GM18526 (cell line): ENCODE measurements around the gene EDIL3.

Experiments
- POLR2A ChIP-seq: IDR thresholded peaks from 3 replicates; pipeline ENCODE4 v1.6.1; 2011; ENCODE audit not compliant: insufficient read length; ENCODE audit errors: extremely low read depth

Gene EDIL3

DNA sequence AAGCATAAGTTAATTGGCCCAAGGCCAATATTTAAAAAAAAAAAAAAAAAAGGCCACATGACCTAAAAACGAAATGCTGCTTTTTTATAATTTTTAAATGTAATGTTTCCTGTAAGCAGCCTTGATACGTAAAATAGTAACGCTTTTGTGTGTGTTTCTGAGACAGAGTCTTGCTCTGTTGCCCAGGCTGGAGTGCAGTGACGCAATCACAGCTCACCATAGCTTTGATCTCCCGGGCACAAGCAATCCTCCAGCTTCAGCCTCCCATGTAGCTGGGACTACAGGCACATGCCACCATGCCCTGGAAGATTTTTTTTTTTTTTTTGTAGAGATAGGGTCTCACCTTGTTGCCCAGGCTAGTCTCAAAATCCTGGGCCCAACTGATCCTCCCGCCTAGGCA, 179.9 kb downstream of the EDIL3 start:
- TF ChIP-seq POLR2A, result no peak

DNA sequence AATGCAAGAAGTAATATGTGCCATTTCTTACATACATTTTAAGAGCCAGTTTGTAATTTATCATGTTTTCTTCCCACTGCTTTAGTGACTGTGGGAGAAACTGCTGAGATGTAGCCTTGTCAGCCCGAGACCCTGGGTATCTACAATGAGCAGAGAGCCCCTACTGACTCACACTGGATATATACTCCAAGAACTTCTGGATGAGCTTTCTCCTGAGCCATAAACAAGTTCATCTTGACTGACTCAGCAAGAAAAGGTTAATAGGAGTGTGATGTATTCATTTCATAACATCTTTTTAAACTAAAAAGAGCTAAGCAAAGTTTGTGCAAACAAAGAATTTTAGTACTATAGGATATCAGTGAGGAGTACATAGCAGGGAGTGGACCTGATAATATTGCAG, 182.5 kb downstream of the EDIL3 start:
- no peak for TF ChIP-seq POLR2A

DNA sequence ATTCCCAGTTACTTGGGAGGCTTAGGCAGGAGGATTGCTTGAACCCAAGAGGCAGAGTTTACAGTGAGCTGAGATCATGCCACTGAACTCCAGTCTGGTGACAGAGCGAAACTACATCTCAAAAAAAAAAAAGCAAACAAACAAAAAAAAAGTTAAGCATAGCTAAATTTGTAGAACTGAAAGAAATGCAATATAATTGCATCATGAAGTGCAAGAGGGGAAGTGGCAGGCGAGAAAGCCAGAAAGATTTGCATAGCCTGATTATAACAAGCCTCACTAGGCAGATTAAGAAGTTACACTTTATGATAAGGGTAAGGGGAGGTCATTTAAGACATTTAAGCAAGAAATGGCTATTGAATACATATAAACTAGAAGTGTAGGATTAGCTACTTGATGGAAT, 187.1 kb downstream of the EDIL3 start:
- no peak for TF ChIP-seq POLR2A

DNA sequence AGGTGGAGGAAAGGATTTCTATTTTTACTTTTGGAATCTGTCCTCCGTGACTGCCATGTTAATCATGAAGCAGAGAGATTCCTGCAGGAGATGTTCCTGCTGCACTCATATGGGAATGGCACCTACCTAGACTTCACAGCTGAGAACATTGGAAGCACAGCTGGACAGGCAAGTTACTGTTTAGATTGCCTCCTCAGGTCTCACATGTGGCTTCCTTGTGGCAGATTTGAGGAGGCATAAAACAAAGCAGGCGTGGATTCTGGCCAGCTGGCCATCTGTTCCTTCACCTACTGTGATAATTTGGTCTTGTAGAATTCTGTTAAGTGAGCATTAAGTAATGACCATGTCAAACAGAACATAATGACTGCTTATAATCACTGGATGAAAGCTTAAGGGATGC, 193.4 kb downstream of the EDIL3 start:
- TF ChIP-seq POLR2A, result no peak

DNA sequence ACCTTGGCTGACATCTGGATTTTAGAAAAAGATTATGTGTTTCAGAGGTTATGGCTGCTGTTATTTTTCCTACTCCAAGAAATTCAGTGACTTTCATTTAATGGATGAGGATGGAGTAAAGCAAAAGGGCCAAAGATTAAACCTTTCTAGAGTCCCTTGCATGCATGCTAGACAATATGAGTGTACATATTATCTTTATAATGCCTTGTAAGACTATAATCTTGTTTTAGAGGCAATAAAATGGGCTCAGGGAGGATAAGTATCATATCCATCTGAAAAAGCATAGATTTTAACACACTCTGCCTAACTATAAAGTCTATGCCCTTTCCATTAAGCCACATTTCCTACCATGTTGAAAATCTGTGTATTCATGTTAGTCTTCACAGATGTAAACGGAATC, 199.8 kb downstream of the EDIL3 start:
- no peak for TF ChIP-seq POLR2A

DNA sequence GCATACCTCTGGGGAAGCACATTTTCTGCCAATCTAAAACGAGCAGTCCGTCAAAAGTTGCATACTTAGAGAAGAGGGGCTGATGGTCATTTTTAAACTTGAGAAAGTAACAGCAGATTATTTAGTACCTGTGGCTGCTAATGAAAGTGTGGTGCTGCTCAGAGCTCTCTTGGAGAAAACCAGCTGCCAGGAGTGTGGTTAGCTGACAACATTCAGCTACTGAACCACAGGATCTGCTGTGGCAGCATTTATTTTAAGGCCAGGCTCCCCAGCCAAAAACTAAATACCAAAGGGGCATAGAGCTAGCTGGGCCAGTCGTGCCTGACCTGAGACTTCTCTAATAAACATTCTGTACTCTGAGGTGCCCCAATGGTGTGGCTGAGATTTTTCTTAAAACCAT, 203.6 kb downstream of the EDIL3 start:
- TF ChIP-seq POLR2A, result no peak

DNA sequence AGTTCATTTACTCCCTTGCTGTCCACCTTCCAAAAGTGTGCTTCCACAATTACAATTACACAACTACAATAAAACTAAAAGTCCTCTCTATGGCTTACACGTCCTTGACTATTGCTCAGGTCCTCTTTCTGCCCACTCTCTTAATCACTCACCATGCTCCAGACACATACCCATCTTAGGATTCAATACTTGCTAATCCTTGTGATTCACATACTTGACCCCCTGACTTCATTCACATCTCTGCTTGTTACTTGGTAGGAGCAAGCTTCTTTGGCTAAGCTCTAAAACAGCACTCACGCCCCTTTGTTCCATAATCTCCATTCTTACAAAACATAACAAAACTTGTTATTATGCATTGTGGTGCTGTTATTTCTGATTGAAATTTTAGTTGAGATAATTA, 215.8 kb downstream of the EDIL3 start:
- TF ChIP-seq POLR2A, result no peak

DNA sequence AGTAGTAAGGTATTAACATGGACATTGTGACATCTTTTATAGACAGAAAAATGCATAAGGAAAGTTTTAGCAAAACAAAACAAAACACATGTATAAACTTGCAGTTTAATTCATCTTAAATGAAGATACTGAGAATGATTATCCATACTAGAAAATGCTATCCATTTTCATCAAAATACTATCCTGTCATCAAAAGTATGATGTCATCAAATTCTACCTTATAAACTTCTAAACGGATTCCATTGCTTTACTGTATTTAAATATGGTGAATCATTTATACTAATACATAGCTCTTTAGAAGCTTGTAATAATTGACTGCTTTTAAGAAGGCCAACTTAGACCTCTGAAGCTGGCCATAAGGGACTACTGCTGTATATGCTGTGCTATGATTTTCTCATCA, 221.0 kb downstream of the EDIL3 start:
- TF ChIP-seq POLR2A, result no peak

DNA sequence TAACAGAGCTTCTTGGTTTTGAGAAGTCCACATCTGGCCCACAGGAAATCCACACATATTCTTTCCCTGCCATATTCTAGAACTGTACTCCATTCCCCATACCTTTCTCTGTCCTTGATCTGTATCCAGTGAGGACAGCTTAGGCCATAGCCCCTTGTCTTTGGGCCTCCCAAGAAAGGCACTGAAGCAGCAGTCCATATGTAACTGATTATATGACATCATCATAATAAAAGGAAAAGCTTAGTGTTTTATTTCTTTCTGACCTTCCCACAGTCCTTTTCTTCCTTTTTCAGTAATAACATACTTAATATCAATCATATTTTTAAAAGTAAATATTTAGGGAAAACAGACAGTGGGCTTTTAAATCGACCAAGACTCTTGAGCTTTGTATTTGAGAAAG, 222.0 kb downstream of the EDIL3 start:
- TF ChIP-seq POLR2A, result no peak

DNA sequence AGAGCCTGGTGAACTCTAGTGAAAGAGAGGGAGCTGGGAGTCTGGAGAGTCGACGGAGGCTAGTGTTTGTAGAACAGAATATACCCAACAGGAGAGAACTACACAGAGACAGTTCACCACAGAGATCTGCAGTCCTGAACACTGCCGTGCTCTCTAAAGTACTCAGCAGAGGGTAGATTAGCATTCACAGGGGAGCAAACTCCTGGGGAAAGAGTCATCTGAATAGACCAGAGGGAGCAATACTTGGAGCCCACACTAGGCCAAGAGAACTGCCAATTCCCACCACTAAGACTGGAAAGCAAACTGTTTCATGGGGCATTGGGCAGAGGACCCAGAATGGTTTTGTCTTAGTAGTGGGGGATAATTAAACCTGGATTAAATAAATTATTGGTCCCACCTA, 235.6 kb downstream of the EDIL3 start:
- no peak for TF ChIP-seq POLR2A

DNA sequence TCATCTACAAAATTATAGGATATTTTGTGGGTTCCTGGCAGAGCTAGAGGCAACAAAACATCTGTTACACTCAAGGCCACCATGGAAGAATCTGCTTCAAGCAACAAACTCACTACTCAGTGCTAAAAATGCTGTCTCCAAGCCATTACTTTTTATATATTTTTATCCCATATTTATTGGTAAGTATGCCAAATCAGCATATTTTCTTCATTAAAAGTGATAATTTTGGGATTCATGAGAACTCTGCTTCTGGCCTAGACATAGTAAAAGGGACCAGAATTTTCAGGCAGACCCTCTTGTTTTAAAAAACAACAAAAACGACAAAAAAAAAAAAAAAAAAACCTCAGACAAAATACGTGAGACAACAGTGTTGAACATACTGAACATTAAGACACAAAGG, 236.0 kb downstream of the EDIL3 start:
- TF ChIP-seq POLR2A, result no peak

DNA sequence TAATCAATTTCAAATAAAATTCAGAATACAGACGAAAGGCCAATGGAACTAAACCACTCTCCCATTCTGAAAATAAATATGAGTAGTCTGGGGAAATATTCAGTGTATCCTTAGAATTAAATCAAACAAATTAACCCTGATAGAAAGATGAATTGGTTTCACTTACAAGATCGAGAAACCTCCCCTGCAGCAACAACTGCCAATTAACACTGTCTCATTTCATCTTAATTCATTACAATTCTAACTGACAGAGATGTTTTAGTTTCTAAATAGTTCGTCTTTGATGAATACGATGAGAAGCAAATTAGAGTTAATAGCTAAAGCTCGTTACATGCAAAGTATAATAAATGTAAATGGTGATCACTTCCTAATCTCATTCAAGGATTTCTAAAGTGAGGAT, 247.1 kb downstream of the EDIL3 start:
- no peak for TF ChIP-seq POLR2A

DNA sequence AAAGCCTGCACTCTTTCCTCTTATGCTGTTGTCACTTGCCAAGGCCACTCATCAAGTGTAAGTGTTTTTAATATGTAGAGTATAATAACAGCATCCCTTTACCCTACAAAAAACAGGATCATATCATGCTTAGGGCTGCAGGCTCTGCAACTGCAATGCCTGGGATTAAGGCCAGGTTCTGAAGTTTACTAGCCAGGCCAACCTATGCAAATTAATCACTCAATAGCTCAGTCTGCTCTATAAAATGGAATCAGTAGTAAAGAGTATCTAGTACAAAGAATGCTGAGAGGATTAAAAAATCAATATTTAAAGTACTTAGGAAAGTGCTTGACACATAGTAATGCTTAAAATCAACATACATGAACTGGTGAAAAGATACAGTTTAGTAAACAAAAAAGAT, 253.3 kb downstream of the EDIL3 start:
- no peak for TF ChIP-seq POLR2A

DNA sequence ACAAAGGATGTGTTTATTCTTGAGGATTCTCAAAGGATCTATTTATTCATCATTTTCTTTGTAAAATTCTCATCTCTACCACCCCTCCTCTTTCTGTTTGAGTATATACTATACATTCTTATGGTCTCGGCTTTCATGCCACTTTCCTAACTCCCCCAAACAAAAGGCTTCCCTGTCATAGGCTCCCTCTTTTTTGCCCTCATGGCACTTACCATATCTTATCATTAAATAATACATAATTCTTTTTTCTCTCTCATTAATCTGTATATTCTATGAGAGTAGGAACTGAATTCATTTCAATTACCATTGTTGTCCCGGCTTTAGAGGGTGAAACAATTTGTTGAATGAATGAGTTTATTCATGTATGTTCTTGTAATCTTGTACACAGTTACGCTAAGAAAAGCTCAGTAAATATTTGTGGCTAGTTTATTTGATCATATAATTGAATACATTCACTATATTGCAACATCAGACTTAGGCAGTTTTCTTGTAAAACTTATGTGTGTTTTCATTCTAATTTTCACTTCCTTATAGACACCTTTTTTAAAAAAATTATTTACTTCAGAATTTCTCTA, 254.6 kb downstream of the EDIL3 start:
- no peak for TF ChIP-seq POLR2A

DNA sequence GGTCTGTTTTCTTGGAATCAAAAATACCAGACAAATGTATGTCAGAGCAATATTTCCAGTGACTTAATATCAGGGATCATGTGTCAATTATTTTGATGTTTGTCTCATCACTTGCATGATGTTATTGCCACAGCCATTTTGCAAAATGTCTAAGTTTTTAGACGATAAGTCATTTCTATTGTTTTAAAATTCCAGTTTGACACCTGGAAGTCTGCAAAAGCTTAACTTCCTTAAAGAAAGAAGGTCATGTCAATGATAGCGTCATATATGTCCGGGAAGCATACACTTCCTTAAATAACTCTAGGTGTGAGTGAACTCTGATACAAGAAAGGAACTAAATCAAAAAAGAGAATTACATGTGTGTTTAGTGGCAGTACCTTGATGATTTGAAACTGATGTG, 259.5 kb downstream of the EDIL3 start:
- no peak for TF ChIP-seq POLR2A

DNA sequence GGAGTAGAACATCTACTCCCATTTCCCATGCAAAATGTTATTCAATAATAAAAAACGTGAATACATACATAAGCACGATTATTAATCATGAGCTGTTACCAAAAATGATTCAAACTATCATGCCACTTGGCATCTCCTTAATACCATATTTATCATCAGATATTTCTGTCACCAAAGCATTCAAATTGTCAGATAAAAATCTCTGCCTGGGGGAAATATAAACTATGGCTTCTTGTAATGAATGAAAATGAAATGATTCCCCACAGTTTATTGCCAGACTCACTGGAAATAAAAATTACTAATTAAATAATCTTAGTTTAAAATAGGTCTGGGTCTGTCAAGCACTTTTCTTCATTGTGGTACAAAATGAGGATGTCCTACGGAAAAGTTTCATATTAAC, 265.4 kb downstream of the EDIL3 start:
- TF ChIP-seq POLR2A, result no peak

DNA sequence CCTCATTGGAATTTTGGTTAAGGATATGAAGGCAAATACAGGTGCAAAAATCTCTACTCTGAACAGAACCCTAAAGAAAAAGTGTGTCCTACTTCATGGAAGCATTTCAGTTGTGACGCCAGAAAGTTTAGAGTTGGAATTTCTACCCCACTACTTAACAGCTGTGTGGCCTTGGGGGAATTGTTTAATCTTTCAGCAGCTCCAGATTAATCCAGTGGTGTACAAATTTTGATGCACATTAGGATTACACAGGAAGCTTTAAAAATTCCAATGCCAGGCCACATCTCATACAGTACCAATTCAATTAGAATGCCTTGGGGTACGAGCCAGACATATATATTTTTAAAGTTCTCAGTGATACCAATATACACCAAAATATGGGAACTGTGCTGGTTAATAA, 266.1 kb downstream of the EDIL3 start:
- TF ChIP-seq POLR2A, result no peak

DNA sequence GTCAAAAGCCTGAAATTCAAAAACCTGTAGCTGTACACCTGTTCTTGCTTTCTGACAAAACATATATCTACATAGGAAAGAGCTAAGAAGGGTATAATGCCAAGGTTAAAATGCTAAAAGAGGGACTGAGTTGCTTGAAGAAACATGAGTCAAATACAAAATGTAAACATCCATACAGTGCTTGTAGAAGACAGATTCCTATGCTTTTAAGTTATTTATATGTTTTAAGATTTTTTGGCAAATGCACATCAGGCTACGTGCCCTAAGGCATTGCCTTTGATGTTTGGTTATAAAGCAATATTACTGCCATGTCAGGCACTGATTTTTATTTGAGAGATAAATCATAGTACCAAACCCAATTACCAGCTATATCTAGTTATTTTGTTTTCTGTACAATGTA, 269.0 kb downstream of the EDIL3 start:
- no peak for TF ChIP-seq POLR2A
